GM23338 (cell line): ENCODE data around the gene OR5AS1. TPM values are rescaled to one million over a fixed set of nuclear protein-coding genes. Genes with fewer than 3 reads are reported as not detected.

Experiments
- ATAC-seq: fragments of 200-7000 bp; cut with Tn5 transposase; 3 replicates; pipeline ENCODE4 v1.9.1; 2020
- DNase-seq: peaks from one replicate; pipeline ENCODE4 v3.0.0-alpha.2; 2015; ENCODE audit warnings: low spot score
- H2AFZ ChIP-seq: fragments of 200-600 bp; sonication (generic); 2 replicates; pipeline ENCODE4 v1.8.0; 2016; ENCODE audit warnings: antibody characterized with exemption, mild to moderate bottlenecking, moderate library complexity
- H3F3A ChIP-seq: fragments of 200-600 bp; sonication (generic); replicated peaks from 2 replicates; pipeline ENCODE4 v1.8.0; 2017; ENCODE audit warnings: antibody characterized with exemption, mixed run types, low read depth
- H3K27ac ChIP-seq: fragments of 200-600 bp; sonication (generic); 2 replicates; pipeline ENCODE4 v1.6.1; 2016; ENCODE audit warnings: low read depth
- H3K27me3 ChIP-seq: fragments of 200-600 bp; sonication (generic); 2 replicates; pipeline ENCODE4 v1.8.0; 2016; ENCODE audit warnings: mild to moderate bottlenecking, mixed run types, moderate library complexity; ENCODE audit not compliant: insufficient read depth
- H3K36me3 ChIP-seq: fragments of 200-600 bp; sonication (generic); 2 replicates; pipeline ENCODE4 v1.8.0; 2016; ENCODE audit warnings: mild to moderate bottlenecking; ENCODE audit not compliant: insufficient read depth
- H3K4me1 ChIP-seq: fragments of 200-600 bp; sonication (generic); 2 replicates; pipeline ENCODE4 v1.8.0; 2016; ENCODE audit warnings: mild to moderate bottlenecking, moderate library complexity; ENCODE audit not compliant: insufficient read depth
- H3K4me2 ChIP-seq: fragments of 200-600 bp; sonication (generic); 2 replicates; pipeline ENCODE4 v1.7.1; 2017; ENCODE audit warnings: mixed run types
- H3K4me3 ChIP-seq: fragments of 200-600 bp; sonication (generic); 2 replicates; pipeline ENCODE4 v1.6.1; 2016; ENCODE audit warnings: mixed run types
- H3K79me2 ChIP-seq: fragments of 200-600 bp; sonication (generic); replicated peaks from 2 replicates; pipeline ENCODE4 v1.8.0; 2017; ENCODE audit warnings: mild to moderate bottlenecking; ENCODE audit not compliant: insufficient read depth
- H3K9me2 ChIP-seq: fragments of 200-600 bp; sonication (generic); 2 replicates; pipeline ENCODE4 v1.8.0; 2017; ENCODE audit not compliant: insufficient read depth
- H4K20me1 ChIP-seq: fragments of 200-600 bp; sonication (generic); replicated peaks from 2 replicates; pipeline ENCODE4 v1.8.0; 2017; ENCODE audit warnings: mild to moderate bottlenecking; ENCODE audit not compliant: insufficient read depth
- H3K27ac Mint-ChIP-seq: 2 replicates; pipeline ENCODE4 v1.8.0; 2020; ENCODE audit warnings: inconsistent platforms, mild to moderate bottlenecking, moderate library complexity, mixed read lengths
- H3K27me3 Mint-ChIP-seq: 3 replicates; pipeline ENCODE4 v1.8.0; 2022; ENCODE audit warnings: low read depth, mild to moderate bottlenecking, moderate library complexity, mixed read lengths, inconsistent platforms; ENCODE audit not compliant: insufficient read depth, poor library complexity
- H3K36me3 Mint-ChIP-seq: 3 replicates; pipeline ENCODE4 v1.8.0; 2021; ENCODE audit warnings: low read depth, mild to moderate bottlenecking, inconsistent platforms, moderate library complexity, mixed read lengths
- H3K4me1 Mint-ChIP-seq: 3 replicates; pipeline ENCODE4 v1.8.0; 2020; ENCODE audit warnings: mild to moderate bottlenecking, inconsistent platforms, mixed read lengths
- H3K4me3 Mint-ChIP-seq: 3 replicates; pipeline ENCODE4 v1.8.0; 2021; ENCODE audit warnings: moderate library complexity, mild to moderate bottlenecking, inconsistent platforms, mixed read lengths
- H3K9me3 Mint-ChIP-seq: 3 replicates; pipeline ENCODE4 v1.8.0; 2020; ENCODE audit warnings: moderate library complexity, mild to moderate bottlenecking, inconsistent platforms, mixed read lengths
- CREB1 ChIP-seq: fragments of 250-450 bp; sonication (Bioruptor Pico); IDR thresholded peaks from 2 replicates; pipeline ENCODE4 v1.5.0; 2020; ENCODE audit warnings: low read depth, mild to moderate bottlenecking, moderate library complexity
- CTCF ChIP-seq, 2 experiments: fragments of 200-600 bp in 1 of 2; sonication (generic) in 1 of 2; conservative IDR thresholded peaks; 2 replicates each; pipeline versions ENCODE4 v1.5.1 to v1.6.1; 2016 to 2017; ENCODE audit warnings: antibody characterized with exemption in 2 of 2, low read depth in 2 of 2, mild to moderate bottlenecking in 2 of 2, moderate library complexity in 1 of 2
- ETS1 ChIP-seq: IDR thresholded peaks from 2 replicates; pipeline ENCODE4 v1.6.1; 2016; ENCODE audit warnings: antibody characterized with exemption
- EZH2 ChIP-seq: fragments of 200-600 bp; sonication (generic); IDR thresholded peaks from one replicate; pipeline ENCODE4 v1.8.0; 2017; ENCODE audit warnings: antibody characterized with exemption, mild to moderate bottlenecking, low read depth; ENCODE audit not compliant: unreplicated experiment
- EZH2phosphoT487 ChIP-seq: fragments of 200-600 bp; sonication (generic); IDR thresholded peaks from one replicate; pipeline ENCODE4 v1.8.1; 2018; ENCODE audit warnings: antibody characterized with exemption; ENCODE audit not compliant: unreplicated experiment
- JUNB ChIP-seq: IDR thresholded peaks from one replicate; pipeline ENCODE4 v1.6.1; 2016; ENCODE audit warnings: antibody characterized with exemption; ENCODE audit not compliant: unreplicated experiment
- NANOG ChIP-seq: IDR thresholded peaks from 2 replicates; pipeline ENCODE4 v1.6.1; 2016; ENCODE audit warnings: antibody characterized with exemption, borderline replicate concordance
- POLR2AphosphoS5 ChIP-seq: IDR thresholded peaks from 2 replicates; pipeline ENCODE4 v1.6.1; 2016; ENCODE audit warnings: antibody characterized with exemption, low read depth
- REST ChIP-seq: IDR thresholded peaks from one replicate; pipeline ENCODE4 v1.6.1; 2018; ENCODE audit warnings: antibody characterized with exemption; ENCODE audit not compliant: unreplicated experiment
- STAT1 ChIP-seq: IDR thresholded peaks from one replicate; pipeline ENCODE4 v1.6.1; 2016; ENCODE audit warnings: antibody characterized with exemption; ENCODE audit not compliant: unreplicated experiment
- ZNF114 ChIP-seq: fragments of 250-450 bp; sonication (Bioruptor Pico); IDR thresholded peaks from 2 replicates; pipeline ENCODE4 v1.5.0; 2020; ENCODE audit warnings: mild to moderate bottlenecking, moderate library complexity
- ZNF331 ChIP-seq: fragments of 250-450 bp; sonication (Bioruptor Pico); IDR thresholded peaks from 2 replicates; pipeline ENCODE4 v1.5.0; 2020; ENCODE audit warnings: low read depth, mild to moderate bottlenecking, moderate library complexity
- ZNF462 ChIP-seq: fragments of 250-450 bp; sonication (Bioruptor Pico); IDR thresholded peaks from 2 replicates; pipeline ENCODE4 v1.5.0; 2020; ENCODE audit warnings: mild to moderate bottlenecking, moderate library complexity
- polyA plus RNA-seq: library from polyadenylated mRNA; unstranded; fragments of >200 nt; fragmentation: Nextera tagmentation; extraction: Ambion mirVana; gene quantifications from 2 replicates; pipeline ENCODE4 v1.2.1, GENCODE V29; 2016
- total RNA-seq: library from RNA; depleted of rRNA; stranded (reverse); fragments of >200 nt; shearing (Covaris generic); gene quantifications from 2 replicates; pipeline ENCODE4 v1.2.3, GENCODE V29; 2014

Gene OR5AS1
- total and polyA plus RNA-seq, 2 experiments from 2014 or later: not detected

- H3K9me3 Mint-ChIP-seq: no peaks in the 10 kb centered on the region
- no peaks in the 10 kb centered on the region for H3K36me3 ChIP-seq
- no peak overlapping the region for H2AFZ ChIP-seq
- ATAC-seq (no peak), DNase-seq (no peak)
- peaks cover 17% of the 10 kb centered on the region; the same call in 1 of the 2 replicates for H3K9me2 ChIP-seq
- TF ChIP-seq ZNF331 (CRISPR knock-in tag): no peak
- no peak for TF ChIP-seq REST
- TF ChIP-seq ZNF462 (CRISPR knock-in tag): no peak
- no peak for TF ChIP-seq EZH2phosphoT487
- TF ChIP-seq ZNF114: no peak
- no peak for TF ChIP-seq CTCF (conservative IDR thresholded peaks at IDR 0.05; ENCODE audit: low read depth in 2 of 2)
- no peak for TF ChIP-seq STAT1
- no peak for TF ChIP-seq CREB1 (CRISPR knock-in tag)
- no peak for TF ChIP-seq POLR2AphosphoS5
- TF ChIP-seq ETS1: no peak
- no peak for TF ChIP-seq NANOG
- TF ChIP-seq JUNB: no peak
- TF ChIP-seq EZH2: no peak
- H4K20me1 ChIP-seq: no peaks in the 10 kb centered on the region
- H3K27me3 ChIP-seq: no peaks in the 10 kb centered on the region
- no peak overlapping the region for H3K27ac ChIP-seq
- H3K27ac Mint-ChIP-seq: no peak overlapping the region
- H3K4me3 Mint-ChIP-seq: no peak overlapping the region
- H3K4me2 ChIP-seq: no peak overlapping the region
- no peaks in the 10 kb centered on the region for H3K27me3 Mint-ChIP-seq
- no peaks in the 10 kb centered on the region for H3K36me3 Mint-ChIP-seq
- no peak overlapping the region for H3K4me3 ChIP-seq
- H3K4me1 Mint-ChIP-seq: no peaks in the 10 kb centered on the region; the same call in 2 of the 3 replicates
- H3K4me1 ChIP-seq: no peaks in the 10 kb centered on the region; the same call in 1 of the 2 replicates
- H3K79me2 ChIP-seq: no peaks in the 10 kb centered on the region
- H3F3A ChIP-seq: no peaks in the 10 kb centered on the region
Observed at GRCh38 chr11:56049487-56049886, 22.0 kb downstream of the OR5AS1 start.
